GM15510 (cell line): ENCODE data around the gene CLDN20.

Source experiments
- POLR2A ChIP-seq: IDR thresholded peaks from 3 replicates; pipeline ENCODE4 v1.6.1; 2011; ENCODE audit warnings: borderline replicate concordance; ENCODE audit not compliant: insufficient read length; ENCODE audit errors: extremely low read depth

CLDN20 gene

DNA sequence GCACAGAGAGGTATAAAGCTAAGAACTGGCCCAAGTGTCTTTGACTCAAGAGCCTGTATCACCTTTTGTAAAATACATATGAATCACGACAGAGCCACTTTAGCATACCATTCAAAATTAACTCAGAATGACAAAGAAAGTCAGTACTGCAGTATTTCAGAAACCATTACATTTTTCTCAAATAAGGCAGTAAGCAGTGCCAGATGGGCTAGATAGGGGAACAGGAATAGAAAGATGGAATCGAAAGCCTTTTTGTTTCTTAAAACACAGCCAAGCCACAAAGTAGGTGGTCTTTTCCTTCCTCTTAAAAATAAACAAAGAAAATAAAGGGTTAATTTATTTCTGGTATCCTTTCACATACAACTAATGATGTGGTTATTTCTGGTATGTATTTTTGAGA, 10.3 kb downstream of the CLDN20 start:
- no peak for TF ChIP-seq POLR2A

DNA sequence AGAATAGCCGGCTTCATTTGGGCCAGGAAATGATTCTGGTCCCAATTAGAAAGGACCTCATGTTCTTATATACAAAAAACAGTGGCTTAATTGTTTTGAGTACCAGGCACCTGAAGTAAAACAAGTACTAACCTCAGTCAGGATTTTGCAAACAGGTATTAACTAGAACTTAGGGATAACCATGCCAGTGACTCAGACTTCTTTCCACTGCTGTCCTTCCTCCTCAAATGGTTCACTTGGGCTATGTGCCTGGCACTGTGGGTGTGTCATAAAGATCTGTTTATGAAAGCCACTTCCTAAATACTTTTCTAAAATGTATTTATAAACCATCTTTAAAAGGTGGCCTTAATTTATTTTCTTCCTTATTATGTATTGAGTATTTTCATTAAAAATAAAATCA, 10.7 kb downstream of the CLDN20 start:
- no peak for TF ChIP-seq POLR2A

DNA sequence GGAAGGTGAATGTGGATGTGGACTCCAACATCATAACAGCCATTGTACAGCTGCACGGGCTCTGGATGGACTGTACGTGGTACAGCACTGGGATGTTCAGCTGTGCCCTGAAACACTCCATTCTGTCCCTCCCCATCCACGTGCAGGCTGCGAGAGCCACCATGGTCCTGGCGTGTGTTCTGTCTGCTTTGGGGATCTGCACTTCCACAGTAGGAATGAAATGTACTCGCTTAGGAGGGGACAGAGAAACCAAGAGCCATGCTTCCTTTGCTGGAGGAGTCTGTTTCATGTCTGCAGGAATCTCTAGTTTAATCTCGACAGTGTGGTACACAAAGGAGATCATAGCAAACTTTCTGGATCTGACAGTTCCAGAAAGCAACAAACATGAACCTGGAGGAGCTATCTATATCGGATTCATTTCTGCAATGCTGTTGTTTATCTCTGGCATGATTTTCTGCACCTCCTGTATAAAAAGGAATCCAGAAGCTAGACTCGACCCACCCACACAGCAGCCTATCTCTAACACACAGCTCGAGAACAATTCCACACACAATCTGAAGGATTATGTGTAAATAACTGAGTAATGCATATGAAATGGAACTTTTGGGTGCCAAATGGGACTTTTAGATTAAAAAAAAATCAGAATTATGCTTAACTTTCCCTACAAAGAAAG, 12.1 kb downstream of the CLDN20 start:
- TF ChIP-seq POLR2A = no peak

DNA sequence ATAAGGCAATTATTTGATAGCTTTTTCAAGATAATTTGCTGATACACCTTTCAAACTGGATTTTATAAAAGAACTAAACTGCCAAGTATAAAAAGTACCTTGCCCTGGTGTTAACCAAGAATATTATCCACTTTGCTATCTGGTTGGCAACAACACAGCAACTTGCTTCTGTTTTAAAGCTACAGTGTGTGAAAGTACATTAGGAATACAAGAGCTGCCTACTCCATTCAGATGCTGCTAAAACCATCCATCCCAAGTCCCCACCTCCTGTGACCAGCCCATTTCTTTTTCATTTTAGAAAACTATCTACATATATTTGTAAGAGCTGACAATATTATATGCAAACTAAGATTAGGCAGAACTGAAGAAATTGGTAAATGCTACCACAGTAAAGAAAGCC, 12.8 kb downstream of the CLDN20 start:
- no peak for TF ChIP-seq POLR2A

DNA sequence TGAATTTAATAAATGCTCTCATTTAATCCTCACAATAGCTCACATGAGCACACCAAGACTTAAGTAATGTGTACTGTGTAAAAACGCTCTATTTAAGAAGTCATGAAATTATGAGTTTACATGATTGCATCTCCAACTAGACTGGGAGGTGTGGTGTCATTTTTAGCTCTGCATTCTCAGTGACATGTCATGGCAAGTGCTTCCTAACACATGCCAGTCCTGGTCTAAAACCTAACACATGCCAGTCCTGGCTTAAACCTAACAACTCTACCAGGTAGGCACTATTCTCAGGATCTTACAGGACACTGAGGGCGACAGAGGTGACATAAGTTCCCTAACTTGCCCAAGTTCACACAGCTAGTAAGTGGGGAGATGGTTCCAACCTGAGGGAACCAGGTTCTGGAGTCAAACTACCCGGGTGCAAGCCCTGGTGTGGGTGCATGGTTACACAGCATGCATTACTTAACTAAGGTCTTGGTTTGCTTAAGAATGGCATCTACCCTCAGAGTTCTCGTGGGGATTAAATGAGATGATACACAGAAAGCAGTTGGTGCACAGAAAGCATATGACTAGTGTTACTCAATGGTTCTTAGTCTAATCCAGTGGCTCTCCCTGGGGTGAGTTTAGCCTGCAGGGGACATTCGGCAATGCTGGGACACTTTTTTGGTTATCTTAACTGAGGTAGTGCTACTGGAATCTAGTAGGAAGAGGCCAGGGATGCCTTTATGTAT, 14.7 kb downstream of the CLDN20 start:
- TF ChIP-seq POLR2A = no peak

DNA sequence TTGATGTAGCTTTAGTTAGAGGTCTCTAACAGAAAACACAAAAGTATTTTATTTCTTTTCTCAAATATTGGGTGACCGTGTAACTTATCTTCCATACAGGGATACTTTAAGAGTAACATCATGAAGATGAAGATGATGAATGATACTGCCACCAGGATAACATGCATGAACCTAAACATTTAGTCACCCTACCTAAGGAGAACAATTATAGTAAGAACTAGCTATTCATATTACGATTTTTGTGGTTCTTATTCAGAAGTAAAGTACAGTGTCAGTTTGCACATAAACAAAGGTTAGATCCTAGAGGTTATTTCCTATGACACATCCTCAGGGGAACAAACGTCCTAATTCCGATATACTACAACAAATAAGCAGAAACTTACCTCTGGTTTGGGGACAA, 21.0 kb downstream of the CLDN20 start:
- TF ChIP-seq POLR2A = no peak

DNA sequence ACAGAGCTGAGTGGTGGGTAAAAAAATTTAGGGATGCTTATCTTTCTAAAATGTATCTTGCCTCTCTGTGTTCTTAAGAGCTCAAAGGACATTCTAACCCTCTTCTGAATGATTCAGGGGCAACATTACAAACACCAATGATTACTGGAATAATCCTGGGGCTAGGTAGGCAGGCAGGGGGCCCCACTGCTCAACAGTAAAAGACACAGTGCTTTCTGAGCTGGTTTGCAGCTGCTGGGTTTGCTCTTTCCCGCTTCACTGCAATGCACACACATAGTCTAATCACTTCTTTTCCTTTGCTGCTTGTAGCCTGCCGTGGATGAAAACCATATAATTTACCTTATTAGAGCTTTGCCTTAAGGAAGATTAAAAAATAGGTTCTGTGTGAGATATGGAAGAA, 23.9 kb downstream of the CLDN20 start:
- TF ChIP-seq POLR2A = no peak

DNA sequence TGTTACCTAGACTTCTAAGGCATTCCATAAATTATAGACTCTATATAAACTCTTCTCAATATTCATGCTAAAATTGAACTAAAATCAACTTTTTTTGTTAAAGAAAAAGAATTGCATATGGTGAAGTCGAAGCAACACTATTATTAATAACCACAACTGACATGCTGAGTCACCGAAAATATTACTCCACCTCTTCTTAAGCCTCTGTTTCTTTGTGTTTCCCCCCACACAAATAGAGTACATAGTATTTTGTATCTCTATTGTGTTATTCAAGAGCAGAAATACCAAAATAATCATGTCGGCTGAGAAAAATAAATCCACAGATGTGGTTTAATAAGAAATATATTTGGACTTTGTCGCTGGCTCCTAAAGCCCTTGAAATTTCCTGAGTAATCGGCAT, 26.7 kb downstream of the CLDN20 start:
- no peak for TF ChIP-seq POLR2A

DNA sequence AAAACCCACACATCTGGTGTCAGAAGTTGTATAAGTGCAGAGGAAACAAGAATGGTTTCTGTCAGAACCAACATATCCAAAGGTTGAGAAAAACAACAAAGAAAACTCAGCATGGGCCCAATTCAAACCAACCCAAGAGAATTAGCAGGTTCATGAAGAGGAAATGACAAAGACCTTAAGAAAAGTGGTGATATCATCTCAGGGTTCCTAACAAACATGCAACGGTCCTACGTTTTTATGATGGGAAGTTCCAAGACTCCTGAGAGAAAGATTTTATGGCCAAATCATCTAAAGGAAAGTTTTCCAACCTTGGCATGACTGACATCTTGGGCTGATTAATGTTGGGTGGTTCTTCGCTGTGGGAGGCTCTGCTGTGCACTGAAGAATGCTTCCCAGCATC, 27.5 kb downstream of the CLDN20 start:
- TF ChIP-seq POLR2A = no peak

DNA sequence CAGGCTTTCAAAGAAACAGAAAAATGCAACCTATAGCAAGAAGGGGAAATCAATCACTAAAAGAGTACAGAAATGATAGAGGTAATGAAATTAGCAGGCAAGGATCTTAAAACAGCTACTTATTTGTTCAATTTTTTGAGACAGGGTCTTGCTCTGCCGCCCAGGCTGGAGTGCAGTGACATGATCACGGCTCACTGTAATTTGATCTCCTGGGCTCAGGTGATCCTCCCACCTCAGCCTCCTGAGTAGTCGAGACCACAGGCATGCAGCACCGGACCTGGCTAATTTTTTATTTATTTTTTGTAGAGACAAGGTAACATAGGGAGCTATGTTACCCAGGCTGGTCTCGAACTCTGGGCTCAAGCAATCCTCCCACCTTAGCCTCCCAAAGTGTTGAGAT, 28.9 kb downstream of the CLDN20 start:
- no peak for TF ChIP-seq POLR2A

DNA sequence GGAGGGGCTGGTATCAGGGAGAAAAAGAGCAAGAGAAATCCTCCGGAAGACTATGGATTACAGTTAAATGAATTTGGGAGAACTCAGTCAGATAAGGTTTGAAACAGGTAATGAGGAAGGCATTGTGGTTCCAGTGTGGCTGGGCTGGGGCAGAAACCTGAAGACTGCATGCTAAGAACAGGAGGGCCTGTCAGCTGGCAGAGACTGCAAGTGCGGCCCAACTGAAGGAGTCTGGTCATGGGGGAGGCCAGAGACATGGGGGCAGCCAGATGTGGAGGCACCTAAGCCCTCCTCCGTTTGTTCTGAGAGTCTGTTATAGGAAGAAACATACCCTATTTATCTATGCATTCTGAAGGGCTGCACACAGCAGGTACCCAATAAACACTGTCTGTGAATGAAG, 33.9 kb downstream of the CLDN20 start:
- TF ChIP-seq POLR2A = no peak

DNA sequence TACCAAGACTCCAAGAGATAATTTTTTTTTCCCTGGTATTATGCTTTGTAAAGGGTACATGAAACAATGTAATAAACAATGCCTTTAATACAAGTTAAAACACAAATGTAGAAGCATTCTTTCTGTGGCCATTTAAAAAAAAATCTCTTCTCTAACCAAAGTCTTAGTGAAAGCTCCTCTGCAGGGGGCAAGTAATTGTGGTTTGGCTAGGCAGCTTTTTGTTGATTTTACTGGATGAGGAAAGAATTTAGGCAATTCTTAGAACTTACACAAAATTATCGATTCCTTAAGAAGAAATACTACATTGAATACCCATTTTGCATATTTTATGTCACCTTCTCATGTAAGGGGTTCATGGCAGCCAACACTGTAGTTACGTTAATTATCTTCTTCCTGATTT, 38.1 kb downstream of the CLDN20 start:
- no peak for TF ChIP-seq POLR2A

DNA sequence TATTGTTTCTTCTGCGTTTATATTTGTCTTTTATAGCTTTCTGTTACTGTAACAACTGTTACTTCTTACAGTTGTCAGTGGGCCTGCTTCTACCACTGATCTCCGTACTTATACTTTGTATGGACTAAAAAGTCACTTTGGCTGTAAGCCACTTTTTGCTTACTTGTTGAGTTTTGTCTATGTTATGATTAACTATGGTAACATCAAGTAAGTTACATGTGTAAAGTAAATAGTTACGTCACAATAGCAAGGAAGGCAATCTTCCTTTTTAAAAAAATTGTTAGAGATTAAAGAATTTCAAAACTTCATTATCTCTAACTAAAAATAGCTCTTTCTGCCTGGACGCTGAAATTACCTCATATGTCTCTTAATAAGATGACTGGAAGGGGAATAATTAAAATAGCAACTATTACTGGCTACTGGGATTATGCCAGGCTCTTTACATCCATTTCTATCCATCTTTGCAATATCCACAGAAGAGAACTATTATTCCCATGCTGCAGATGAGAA, 39.6 kb downstream of the CLDN20 start:
- TF ChIP-seq POLR2A = no peak

DNA sequence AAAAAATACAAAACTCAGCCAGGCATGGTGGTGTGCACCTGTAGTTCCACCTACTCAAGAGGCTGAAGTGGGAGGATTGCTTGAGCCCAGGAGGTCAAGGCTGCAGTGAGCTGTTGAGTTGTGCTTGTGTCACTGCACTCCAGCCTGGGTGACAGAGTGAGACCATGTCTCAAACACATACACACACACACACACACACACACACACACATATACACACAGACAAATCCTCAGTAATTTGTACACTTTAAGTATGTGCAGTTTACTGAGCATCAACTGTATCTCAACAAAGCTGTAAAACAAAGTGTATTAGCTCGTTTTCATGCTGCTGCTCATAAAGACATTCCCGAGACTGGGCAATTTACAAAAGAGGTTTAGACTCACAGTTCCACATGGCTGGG, 43.1 kb downstream of the CLDN20 start:
- no peak for TF ChIP-seq POLR2A

DNA sequence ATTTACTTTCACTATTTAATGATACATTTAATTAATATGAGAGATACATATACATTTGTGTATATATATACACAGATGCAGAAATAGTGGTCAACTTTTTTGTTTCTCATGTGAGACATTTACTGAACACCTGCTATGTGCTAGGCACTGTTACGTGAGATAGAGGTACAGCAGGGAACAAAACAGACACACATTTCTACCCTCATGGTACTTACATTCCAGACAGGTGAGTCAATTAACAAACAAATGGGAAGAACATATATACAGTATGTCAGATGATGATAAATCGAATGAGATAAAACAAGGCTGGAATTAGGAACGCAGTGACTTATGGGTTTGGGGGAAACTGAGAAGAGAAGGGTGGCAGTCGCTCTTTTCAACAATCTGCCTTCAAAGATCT, 45.3 kb downstream of the CLDN20 start:
- TF ChIP-seq POLR2A = no peak

DNA sequence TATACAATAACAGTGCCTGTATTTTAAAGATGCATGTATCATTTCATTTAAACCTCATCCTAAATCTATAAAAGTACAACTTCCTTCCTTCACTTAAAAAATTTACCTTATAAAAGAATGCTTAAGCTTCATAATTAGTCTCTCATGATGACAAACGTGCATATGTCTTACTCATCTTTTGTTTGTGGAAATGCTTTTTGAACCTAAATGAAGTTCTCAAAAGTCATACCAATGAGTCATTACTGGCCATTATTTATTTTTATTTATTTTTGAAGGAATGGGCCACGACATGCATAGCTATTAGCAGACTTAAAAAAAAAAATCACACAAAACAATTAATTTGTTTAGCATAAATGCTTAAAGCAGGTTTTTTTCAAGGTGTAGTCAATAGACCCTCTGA, 46.8 kb downstream of the CLDN20 start:
- TF ChIP-seq POLR2A = no peak
